ENCODE data around the gene GPR42. TPM values are rescaled to one million over a fixed set of nuclear protein-coding genes. Genes with fewer than 3 reads are reported as not detected.
"Not testable (repeated sequence)": the region's sequence is repeated elsewhere in the genome, so short reads cannot be mapped to it uniquely, and the experiment has no call there.

The GPR42 gene
- polyA plus RNA-seq, 3 donors, result not detected

DNA sequence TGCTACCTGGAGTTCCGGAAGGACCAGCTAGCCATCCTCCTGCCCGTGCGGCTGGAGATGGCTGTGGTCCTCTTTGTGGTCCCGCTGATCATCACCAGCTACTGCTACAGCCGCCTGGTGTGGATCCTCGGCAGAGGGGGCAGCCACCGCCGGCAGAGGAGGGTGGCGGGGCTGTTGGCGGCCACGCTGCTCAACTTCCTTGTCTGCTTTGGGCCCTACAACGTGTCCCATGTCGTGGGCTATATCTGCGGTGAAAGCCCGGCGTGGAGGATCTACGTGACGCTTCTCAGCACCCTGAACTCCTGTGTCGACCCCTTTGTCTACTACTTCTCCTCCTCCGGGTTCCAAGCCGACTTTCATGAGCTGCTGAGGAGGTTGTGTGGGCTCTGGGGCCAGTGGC is 11.5 kb upstream of the GPR42 start:
- not testable (repeated sequence) for DNase-seq (ENCODE audit: extremely low read depth in 1 of 11, low read depth in 9 of 11, low spot score in 4 of 11)

DNA sequence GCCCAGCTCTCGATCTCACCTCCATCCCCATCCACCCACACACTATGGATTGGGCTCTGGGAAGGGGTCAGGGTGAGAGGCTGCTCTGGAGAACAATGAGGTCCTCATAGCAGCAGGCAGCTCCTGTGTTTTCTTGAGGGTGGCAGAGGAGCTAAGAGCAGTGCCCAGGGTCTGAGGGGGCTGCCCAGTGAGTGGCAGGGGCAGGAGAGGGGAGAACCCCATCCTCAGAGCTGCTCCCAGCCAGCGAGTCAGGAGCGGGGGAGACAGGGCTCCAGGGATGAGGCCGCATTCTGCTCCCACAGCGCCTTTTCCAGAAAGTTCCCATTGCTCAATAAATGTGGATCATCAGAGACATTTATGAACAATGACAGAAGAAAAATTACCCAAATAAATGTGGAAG is 10.8 kb upstream of the GPR42 start:
- DNase-seq (ENCODE audit: extremely low read depth in 1 of 11, low read depth in 9 of 11, low spot score in 4 of 11), result not testable (repeated sequence)

DNA sequence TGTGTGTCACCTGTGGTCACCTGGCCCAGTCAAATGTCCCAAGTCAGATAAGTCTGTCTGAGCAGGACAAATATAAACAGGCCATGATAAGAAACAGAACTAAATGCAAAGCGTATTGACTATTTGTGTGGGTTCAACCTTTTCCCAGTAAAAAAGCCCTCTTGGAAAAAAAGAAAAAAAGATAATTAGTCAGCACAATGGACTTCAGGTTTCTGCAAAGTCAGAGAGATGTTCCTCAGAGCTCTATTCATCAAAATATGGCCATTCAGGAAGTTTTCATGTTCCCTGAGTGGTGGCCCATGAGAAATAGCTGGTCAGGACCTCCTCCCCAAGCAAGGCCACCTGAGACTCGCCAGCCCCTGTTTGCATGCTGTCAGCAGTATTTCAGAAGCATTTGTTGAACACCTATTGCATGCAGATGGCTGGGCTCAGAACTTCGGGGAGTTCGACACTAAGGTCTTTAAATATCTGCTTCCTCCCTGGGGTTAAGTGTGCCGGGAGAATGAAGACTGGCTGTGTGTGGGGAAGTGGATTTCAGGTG is 9.9 kb upstream of the GPR42 start:
- DNase-seq (ENCODE audit: extremely low read depth in 1 of 11, low read depth in 9 of 11, low spot score in 4 of 11), result no peak

DNA sequence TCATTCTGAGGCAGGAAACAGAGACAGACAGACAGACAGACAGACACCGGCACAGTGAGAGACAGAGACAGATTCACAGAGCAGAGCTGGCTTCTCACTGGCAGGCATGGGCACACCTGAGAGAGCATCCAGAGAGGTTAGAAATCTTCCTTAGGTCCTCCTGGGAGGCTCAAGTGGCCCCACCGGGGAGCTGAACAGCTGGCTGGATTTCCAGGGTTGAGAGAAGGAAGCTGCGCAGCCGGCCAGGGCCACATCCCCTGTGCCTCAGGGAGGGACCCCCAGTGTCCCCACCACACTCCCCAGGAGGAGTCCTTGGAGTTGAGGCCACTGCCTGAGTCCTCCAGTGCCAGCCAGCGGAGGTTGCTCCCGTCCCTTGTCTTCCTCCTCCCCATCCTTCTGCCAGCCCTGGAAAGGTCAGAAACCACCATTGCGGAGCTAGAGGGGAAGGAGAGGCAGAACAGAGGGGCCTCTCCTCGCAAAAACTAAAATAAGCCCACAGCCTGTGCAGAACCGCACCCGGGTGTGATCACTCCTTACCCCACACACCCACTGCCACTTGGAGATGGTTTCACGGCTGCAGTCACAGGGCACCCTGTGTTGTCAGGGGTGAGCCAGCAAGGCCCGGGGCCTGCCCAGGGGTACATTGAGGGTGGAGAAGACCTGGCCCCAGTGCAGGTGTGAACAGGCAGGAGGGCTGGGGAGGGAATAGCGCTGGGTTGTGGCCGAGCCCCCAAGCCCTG is 8.4 kb upstream of the GPR42 start:
- DNase-seq (ENCODE audit: extremely low read depth in 1 of 11, low read depth in 9 of 11, low spot score in 4 of 11), result no peak

DNA sequence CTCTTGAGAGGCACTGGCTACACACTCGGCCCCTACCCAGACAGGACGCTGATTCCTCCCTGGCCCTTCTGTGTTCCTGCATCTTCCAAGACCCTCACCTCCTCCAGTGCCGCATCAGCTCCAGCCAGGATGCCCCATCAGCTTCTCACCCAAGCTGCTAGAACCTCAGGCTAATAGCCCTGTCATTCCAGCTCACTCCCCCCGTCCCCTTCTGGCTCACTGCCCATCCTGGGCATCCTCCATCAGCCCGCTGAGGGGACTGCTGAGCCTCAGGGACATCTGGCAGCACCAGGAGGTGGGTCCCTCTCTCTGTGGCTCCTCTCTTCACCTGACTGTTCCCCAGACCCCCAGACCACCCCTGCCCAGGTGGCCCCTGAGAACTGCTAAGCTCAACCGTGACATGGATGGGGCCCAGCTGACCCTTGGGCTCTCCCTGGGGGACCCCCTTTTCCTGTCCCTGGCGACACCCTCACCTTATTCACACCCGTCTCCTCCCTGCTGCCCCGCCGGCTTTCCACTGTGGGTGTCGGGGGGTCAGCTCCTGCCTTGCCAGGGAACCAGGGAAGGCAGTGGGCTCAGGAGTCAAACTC is 7.8 kb upstream of the GPR42 start:
- DNase-seq (ENCODE audit: extremely low read depth in 1 of 11, low read depth in 9 of 11, low spot score in 4 of 11), result no peak

DNA sequence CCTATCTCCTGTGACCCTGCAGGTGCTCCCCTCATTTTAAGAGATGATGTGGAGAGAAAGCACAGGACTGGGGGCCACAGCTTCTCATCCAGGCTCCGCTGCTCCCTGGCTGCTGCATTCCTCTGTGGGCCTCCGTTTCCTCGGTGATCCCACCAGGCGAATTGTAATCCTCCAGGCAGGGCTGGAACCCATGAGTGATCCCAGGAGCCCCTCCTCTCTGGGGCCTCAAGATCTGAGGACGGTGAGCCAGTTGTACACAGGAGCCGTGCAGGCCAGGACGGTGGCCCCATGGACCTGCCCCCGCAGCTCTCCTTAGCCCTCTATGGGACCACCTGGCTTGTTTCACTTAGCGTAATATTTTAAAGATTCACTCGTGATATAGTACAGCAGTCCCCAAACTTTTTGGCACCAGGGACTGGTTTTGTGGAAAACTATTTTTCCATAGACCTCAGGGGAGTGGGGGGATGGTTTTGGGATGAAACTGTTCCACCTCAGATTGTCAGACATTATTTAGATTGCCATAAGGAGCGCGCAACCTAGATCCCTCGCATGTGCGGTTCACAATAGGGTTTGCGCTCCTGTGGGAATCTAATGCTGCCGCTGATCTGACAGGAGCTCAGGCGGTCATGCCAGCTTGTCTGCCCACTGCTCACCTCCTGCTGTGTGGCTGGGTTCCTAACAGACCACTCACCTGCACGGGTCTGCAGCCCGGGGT is 7.0 kb upstream of the GPR42 start:
- no peak for DNase-seq (ENCODE audit: extremely low read depth in 1 of 11, low read depth in 9 of 11, low spot score in 4 of 11)

GRCh38 chr19:35365303-35365702 is 5.6 kb upstream of the GPR42 start:
- no peak for DNase-seq (ENCODE audit: extremely low read depth in 1 of 11, low read depth in 9 of 11, low spot score in 4 of 11)

GRCh38 chr19:35368378-35368777 is 2.5 kb upstream of the GPR42 start:
- no peak for DNase-seq (ENCODE audit: extremely low read depth in 1 of 11, low read depth in 9 of 11, low spot score in 4 of 11)

GRCh38 chr19:35369522-35369921 is 1.3 kb upstream of the GPR42 start:
- DNase-seq (ENCODE audit: extremely low read depth in 1 of 11, low read depth in 9 of 11, low spot score in 4 of 11), result no peak

DNA sequence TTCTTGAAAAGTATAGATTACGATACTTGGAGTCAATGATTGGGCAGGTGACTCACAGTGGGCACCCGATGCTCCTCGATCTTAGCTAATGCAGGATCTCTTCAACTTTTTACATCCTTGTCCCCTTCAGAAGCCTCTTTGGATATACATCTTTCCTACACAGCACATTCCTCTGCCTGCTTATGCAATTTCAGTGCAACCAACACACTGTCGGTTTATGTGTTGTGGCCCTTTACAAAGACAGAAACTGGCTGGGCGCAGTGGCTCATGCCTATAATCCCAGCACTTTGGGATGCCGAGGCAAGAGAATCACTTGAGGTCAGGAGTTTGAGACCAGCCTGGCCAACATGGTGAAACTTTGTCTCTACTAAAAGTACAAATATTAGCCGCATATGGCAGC is 2.6 kb downstream of the GPR42 start:
- DNase-seq (ENCODE audit: extremely low read depth in 1 of 11, low read depth in 9 of 11, low spot score in 4 of 11), result no peak

DNA sequence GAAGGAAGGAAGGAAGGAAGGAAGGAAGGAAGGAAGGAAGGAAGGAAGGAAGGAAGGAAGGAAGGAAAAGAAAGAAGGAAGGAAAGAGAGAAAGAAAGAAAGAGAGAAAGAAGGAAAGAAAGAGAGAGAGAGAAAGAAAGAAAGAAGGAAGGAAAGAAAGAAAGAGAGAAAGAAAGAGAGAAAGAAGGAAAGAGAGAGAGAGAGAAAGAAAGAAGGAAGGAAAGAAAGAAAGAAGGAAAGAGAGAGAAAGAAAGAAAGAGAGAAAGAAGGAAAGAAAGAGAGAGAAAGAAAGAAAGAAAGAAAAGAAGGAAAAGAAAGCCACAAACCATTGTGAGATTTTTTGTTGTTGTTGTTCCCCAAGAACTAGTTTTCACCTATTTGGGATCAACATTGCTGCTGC is 3.2 kb downstream of the GPR42 start:
- DNase-seq (ENCODE audit: extremely low read depth in 1 of 11, low read depth in 9 of 11, low spot score in 4 of 11), result not testable (repeated sequence)

GRCh38 chr19:35375505-35376307 is 4.8 kb downstream of the GPR42 start:
- DNase-seq (ENCODE audit: extremely low read depth in 1 of 11, low read depth in 9 of 11, low spot score in 4 of 11), result no peak

DNA sequence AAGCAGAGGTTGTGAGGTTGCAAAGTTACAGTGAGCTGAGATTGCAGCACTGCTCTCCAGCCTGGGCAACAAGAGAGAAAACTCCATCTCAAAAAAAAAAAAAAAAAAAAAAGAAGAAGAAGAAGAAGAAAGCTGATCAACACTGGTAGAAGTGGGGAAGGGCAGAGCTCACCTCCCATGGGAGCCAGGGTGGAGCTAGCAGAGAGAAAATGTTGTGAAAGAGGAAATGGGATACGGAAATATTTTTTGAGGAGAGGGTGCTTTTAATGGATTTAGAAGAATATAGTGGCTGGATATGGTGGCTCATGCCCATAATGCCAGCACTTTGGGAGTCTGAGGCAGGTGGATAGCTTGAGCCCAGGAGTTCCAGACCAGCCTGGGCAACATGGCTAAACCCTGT is 6.8 kb downstream of the GPR42 start:
- no peak for DNase-seq (ENCODE audit: extremely low read depth in 1 of 11, low read depth in 9 of 11, low spot score in 4 of 11)

GRCh38 chr19:35378356-35378755 is 7.5 kb downstream of the GPR42 start:
- no peak for DNase-seq (ENCODE audit: extremely low read depth in 1 of 11, low read depth in 9 of 11, low spot score in 4 of 11)

- DNase-seq (ENCODE audit: extremely low read depth in 1 of 11, low read depth in 9 of 11, low spot score in 4 of 11), result not testable (repeated sequence)
Observed at GRCh38 chr19:35379545-35379944, 8.7 kb downstream of the GPR42 start.

DNA sequence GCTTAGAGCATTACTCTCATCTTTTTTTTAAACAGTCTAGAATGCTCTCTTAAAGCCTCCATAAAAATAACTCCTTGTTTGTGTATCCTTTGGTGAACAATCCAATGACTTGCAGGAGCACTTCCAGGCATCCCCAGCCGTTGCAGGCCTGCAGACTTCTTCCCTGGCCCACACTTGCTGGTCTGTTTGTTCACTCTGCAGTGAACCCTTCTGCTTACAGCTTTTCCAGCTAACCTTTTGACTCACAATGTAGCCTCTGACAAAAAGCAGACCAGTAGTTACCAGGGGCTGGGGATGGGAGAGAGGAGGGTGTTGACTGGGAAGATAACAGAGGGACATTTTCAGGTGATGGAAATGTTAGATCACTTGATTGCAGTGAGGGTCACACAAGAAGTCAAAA is 9.1 kb downstream of the GPR42 start:
- no peak for DNase-seq (ENCODE audit: extremely low read depth in 1 of 11, low read depth in 9 of 11, low spot score in 4 of 11)

- no peak for DNase-seq (ENCODE audit: extremely low read depth in 1 of 11, low read depth in 9 of 11, low spot score in 4 of 11)
Observed at GRCh38 chr19:35380450-35381124, 9.7 kb downstream of the GPR42 start.

GRCh38 chr19:35381318-35381717 is 10.4 kb downstream of the GPR42 start:
- DNase-seq (ENCODE audit: extremely low read depth in 1 of 11, low read depth in 9 of 11, low spot score in 4 of 11), result no peak

GRCh38 chr19:35381926-35382325 is 11.1 kb downstream of the GPR42 start:
- DNase-seq (ENCODE audit: extremely low read depth in 1 of 11, low read depth in 9 of 11, low spot score in 4 of 11), result no peak

Measured in renal cortex interstitium (tissue), 11 donors.